Brain microvascular endothelial cell (primary cell): ENCODE results near the gene SATB2.

Experiments
- DNase-seq: peaks from one replicate; pipeline ENCODE4 v3.0.0-alpha.2; 2020
- H3K27ac ChIP-seq: fragments of 250-450 bp; sonication (Bioruptor Pico); 2 replicates; pipeline ENCODE4 v1.5.1; 2020; ENCODE audit warnings: mild to moderate bottlenecking, moderate library complexity
- H3K27me3 ChIP-seq: fragments of 250-450 bp; sonication (Bioruptor Pico); replicated peaks from 2 replicates; pipeline ENCODE4 v1.5.1; 2020; ENCODE audit warnings: mild to moderate bottlenecking
- H3K36me3 ChIP-seq: fragments of 250-450 bp; sonication (Bioruptor Pico); replicated peaks from 2 replicates; pipeline ENCODE4 v1.5.1; 2020; ENCODE audit warnings: mild to moderate bottlenecking
- H3K4me3 ChIP-seq: 2 replicates; pipeline ENCODE4 v1.5.1; 2011; ENCODE audit warnings: low read depth, mild to moderate bottlenecking, control low read depth, low read length, moderate library complexity
- in situ Hi-C: cut with HindIII; loops from 2 replicates; pipeline ENCODE4 v1.10.0; 2017; ENCODE audit warnings: low sequenced_read_pairs, low pct_ligation_motif_present
- TF ChIP-seq, protein P1 (sequence below): IDR thresholded peaks from 2 replicates; pipeline ENCODE4 v1.5.1; 2011; ENCODE audit warnings: low read depth, mild to moderate bottlenecking, moderate library complexity, low read length, control low read depth, inconsistent platforms; ENCODE audit errors: missing control alignments

The SATB2 gene

DNA sequence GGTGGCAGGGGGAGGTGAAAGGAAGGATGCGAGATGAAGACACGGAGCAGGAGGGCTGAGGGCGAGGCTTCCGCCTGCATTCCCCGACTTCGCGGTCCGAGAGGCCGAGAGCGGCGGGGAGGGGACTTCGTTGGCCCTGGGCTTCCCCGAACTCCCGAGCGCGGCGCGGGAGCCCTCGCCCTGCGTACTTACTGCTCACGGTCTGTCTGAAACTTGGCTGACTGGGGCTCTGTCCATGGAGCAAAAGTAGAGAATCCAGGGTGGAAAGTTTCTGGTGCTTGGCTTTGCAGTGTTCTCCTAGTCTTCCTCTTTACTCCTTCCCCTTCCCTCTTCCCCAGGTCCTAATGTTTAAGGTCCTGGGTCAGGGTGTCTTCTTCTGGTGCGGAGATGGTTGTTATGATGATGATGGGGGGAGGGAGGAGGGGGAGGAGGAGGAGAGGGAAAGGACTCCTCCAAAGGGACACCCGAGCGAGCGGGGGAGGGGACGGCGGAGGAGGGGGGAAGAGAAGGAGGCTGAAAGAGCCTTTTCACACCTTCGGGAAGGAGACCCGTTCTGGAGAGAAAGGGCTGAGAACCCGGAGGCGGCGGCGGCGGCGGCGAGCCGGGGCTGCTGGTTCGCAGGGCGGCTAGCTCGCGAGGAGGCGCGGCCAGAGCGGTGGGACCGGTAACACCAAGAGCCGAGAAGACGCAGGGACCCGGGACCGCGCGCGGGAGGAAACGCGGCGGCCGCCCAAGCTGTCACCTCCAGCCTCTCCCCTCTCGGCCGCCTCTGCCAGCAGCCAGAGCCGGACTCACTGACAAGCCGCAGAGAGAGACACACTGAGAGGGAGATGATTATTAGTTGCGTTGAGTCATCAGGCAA, at the start of gene SATB2:
Gene SATB2, minus strand, starts transcription at position 793 of the 862 bp plus-strand sequence. CDS start 1,902 bp downstream, outside the sequence.
- Histone ChIP-seq H3K27me3 (peaks cover 12% of the 10 kb centered on the region), H3K36me3 (no peaks in the 10 kb centered on the region), H3K27ac (peak within 1 kb of the TSS; percentile 64), H3K4me3 (peak within 1 kb of the TSS; percentile 77)
- TF ChIP-seq, protein P1, sequence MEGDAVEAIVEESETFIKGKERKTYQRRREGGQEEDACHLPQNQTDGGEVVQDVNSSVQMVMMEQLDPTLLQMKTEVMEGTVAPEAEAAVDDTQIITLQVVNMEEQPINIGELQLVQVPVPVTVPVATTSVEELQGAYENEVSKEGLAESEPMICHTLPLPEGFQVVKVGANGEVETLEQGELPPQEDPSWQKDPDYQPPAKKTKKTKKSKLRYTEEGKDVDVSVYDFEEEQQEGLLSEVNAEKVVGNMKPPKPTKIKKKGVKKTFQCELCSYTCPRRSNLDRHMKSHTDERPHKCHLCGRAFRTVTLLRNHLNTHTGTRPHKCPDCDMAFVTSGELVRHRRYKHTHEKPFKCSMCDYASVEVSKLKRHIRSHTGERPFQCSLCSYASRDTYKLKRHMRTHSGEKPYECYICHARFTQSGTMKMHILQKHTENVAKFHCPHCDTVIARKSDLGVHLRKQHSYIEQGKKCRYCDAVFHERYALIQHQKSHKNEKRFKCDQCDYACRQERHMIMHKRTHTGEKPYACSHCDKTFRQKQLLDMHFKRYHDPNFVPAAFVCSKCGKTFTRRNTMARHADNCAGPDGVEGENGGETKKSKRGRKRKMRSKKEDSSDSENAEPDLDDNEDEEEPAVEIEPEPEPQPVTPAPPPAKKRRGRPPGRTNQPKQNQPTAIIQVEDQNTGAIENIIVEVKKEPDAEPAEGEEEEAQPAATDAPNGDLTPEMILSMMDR: no peak
- peak; percentile 37 for DNase-seq
- in situ Hi-C loops: no loop called here

DNA sequence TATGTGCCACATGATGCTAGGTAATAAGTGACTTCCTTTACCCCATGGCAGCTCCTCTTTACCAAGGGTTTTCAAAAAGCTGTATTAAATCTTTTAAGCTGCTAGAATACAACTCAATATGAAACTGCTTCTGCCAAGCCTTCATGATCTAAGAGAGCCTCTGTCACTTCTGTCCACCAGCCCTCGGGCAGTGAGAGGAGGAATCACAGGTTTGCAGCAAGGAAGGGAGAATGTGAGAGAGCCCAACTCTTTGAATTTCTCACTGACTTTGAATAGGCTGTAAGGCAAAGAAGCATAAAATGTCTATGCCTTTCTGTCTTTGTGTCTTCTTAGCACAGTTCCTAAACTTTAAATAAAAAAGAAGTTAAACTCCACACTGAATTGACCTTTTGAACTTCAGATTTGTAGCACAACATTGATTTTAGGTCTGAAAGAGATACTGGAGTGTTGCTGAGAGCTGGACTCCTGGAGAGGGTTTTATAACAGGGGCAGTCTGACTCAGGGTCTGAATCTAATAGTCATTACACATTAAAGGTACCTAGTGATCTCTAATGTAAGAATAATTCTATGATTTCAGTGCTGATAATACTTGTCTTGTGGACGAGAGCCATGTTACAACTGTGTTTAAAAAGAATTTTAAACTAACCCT, 48.1 kb upstream of the SATB2 start:
- no peak overlapping the region for H3K4me3 ChIP-seq
- no peak overlapping the region for H3K27ac ChIP-seq
- TF ChIP-seq, protein P1: no peak
- in situ Hi-C loops: no loop called here
- no peaks in the 10 kb centered on the region for H3K36me3 ChIP-seq
- H3K27me3 ChIP-seq: no peaks in the 10 kb centered on the region
- no peak for DNase-seq

- in situ Hi-C loops: no loop called here
- Histone ChIP-seq H3K27ac (no peak overlapping the region), H3K27me3 (no peaks in the 10 kb centered on the region), H3K36me3 (no peaks in the 10 kb centered on the region), H3K4me3 (no peak overlapping the region)
- DNase-seq: no peak
- TF ChIP-seq, protein P1: no peak
These were observed 45.4 kb upstream of the SATB2 start for GRCh38 chr2:199503148-199503547.

DNA sequence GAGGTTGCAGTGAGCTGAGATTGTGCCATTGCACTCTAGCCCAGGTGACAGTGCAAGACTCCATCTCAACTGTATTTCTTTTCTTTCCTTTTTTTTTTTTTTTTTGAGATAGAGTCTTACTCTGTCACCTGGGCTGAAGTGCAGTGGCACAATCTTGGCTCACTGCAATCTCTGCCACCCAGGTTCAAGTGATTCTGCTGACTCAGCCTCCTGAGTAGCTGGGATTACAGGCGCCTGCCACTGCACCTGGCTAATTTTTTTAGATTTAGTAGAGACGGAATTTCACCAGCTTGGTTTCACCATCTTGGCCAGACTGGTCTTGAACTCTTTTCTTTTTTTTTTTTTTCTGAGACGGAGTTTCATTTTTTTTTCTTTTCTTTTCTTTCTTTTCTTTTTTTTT, 41.3 kb upstream of the SATB2 start:
- Histone ChIP-seq H3K36me3 (no peaks in the 10 kb centered on the region), H3K4me3 (no peak overlapping the region), H3K27me3 (no peaks in the 10 kb centered on the region), H3K27ac (no peak overlapping the region)
- TF ChIP-seq, protein P1: no peak
- in situ Hi-C loops: no loop called here
- no peak for DNase-seq

DNA sequence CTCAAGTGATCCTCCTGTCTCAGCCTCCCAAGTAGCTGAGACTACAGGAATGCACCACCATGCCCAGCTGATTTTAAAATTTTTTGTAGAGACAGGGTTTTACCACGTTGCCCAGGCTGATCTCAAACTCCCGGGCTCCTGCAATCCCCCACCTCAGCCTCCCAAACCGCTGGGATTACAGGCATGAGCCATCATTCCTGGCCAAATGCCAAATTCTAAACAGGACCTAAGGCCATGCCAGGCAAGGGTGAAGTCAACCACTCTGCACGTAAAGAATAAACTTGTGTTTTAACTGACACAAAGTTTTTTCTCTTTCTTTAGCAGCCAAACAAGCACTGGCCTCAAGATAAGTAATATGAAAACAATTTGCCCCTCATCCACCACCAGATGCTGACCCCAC, 37.4 kb upstream of the SATB2 start:
- in situ Hi-C loops: no loop called here
- no peaks in the 10 kb centered on the region for H3K27me3 ChIP-seq
- TF ChIP-seq, protein P1: no peak
- no peak overlapping the region for H3K4me3 ChIP-seq
- no peak for DNase-seq
- no peaks in the 10 kb centered on the region for H3K36me3 ChIP-seq
- no peak overlapping the region for H3K27ac ChIP-seq
